IMR-90 (cell line): ENCODE data around the gene SLC2A13. TPM values are rescaled to one million over a fixed set of nuclear protein-coding genes. Genes with fewer than 3 reads are reported as not detected.

Experiments used
- ATAC-seq: fragments of 200-7000 bp; cut with Tn5 transposase; 2 replicates; pipeline ENCODE4 v1.9.1; 2020; ENCODE audit warnings: low read depth, mild to moderate bottlenecking, moderate library complexity
- BruUV-seq: library from RNA; stranded (reverse); fragments of 400-500 nt; replicated peaks from 2 replicates; lab custom pipeline; 2021; lab: Mats Ljungman, UMichigan
- CTCF ChIA-PET: fragments of 300-600 bp; formaldehyde crosslinking; extraction: SDS; loops from one replicate; lab custom pipeline; 2021; ENCODE audit warnings: antibody characterized with exemption; lab: Yijun Ruan, JAX
- POLR2A ChIA-PET: fragments of 300-600 bp; sonication (Branson Sonifier 250); formaldehyde crosslinking; loops from one replicate; lab custom pipeline; 2022; ENCODE audit warnings: antibody characterized with exemption; ENCODE audit not compliant: unreplicated experiment; lab: Charles Lee
- DNase-seq: peaks from one replicate; pipeline ENCODE4 v3.0.0; 2013
- H2AFZ ChIP-seq: replicated peaks from 2 replicates; pipeline ENCODE3; 2013; ENCODE audit warnings: low read length, mild to moderate bottlenecking; ENCODE audit not compliant: poor library complexity
- H2AK5ac ChIP-seq: 2 replicates; pipeline ENCODE4 v1.6.1; 2013; ENCODE audit warnings: low read depth, low read length, inconsistent platforms
- H2AK9ac ChIP-seq: replicated peaks from 2 replicates; pipeline ENCODE3; 2013; ENCODE audit warnings: mild to moderate bottlenecking, low read depth, low read length, moderate library complexity; ENCODE audit not compliant: poor library complexity
- H2BK120ac ChIP-seq: 2 replicates; pipeline ENCODE4 v1.6.1; 2013; ENCODE audit warnings: low read depth, low read length, inconsistent platforms
- H2BK15ac ChIP-seq: 3 replicates; pipeline ENCODE4 v1.6.1; 2013; ENCODE audit warnings: low read depth, low read length, inconsistent platforms
- H2BK20ac ChIP-seq: 2 replicates; pipeline ENCODE4 v1.6.1; 2013; ENCODE audit warnings: low read depth, mild to moderate bottlenecking, inconsistent platforms, low read length, moderate library complexity
- H2BK5ac ChIP-seq: 2 replicates; pipeline ENCODE4 v1.6.1; 2013; ENCODE audit warnings: mild to moderate bottlenecking, low read depth, low read length, inconsistent platforms; ENCODE audit not compliant: poor library complexity, severe bottlenecking
- H3K14ac ChIP-seq: replicated peaks from 2 replicates; pipeline ENCODE4 v1.6.1; 2013; ENCODE audit warnings: low read depth, low read length, inconsistent platforms
- H3K18ac ChIP-seq: 2 replicates; pipeline ENCODE4 v1.6.1; 2013; ENCODE audit warnings: low read depth, low read length, control low read depth
- H3K23ac ChIP-seq: 2 replicates; pipeline ENCODE4 v1.6.1; 2013; ENCODE audit warnings: low read depth, low read length, inconsistent platforms
- H3K27ac ChIP-seq: 2 replicates; pipeline ENCODE4 v1.5.1; 2013; ENCODE audit warnings: mild to moderate bottlenecking, control low read depth, low read length; ENCODE audit not compliant: insufficient read depth
- H3K27me3 ChIP-seq: 2 replicates; pipeline ENCODE4 v1.6.1; 2013; ENCODE audit warnings: low read length; ENCODE audit not compliant: control insufficient read depth, insufficient read depth
- H3K36me3 ChIP-seq: 2 replicates; pipeline ENCODE4 v1.6.1; 2013; ENCODE audit warnings: low read length, mixed read lengths; ENCODE audit not compliant: control insufficient read depth, insufficient read depth
- H3K4ac ChIP-seq: 2 replicates; pipeline ENCODE4 v1.6.1; 2013; ENCODE audit warnings: low read depth, low read length, inconsistent platforms
- H3K4me1 ChIP-seq: 2 replicates; pipeline ENCODE4 v1.6.1; 2013; ENCODE audit warnings: low read length, mixed read lengths; ENCODE audit not compliant: control insufficient read depth, insufficient read depth
- H3K4me2 ChIP-seq: 2 replicates; pipeline ENCODE4 v1.6.1; 2013; ENCODE audit warnings: low read depth, mild to moderate bottlenecking, control low read depth, low read length, moderate library complexity
- H3K4me3 ChIP-seq: 2 replicates; pipeline ENCODE4 v1.5.1; 2013; ENCODE audit warnings: low read depth, mild to moderate bottlenecking, control low read depth, low read length, moderate library complexity; ENCODE audit not compliant: insufficient read depth
- H3K56ac ChIP-seq: 2 replicates; pipeline ENCODE4 v1.6.1; 2013; ENCODE audit warnings: low read length, inconsistent platforms; ENCODE audit not compliant: insufficient read depth; ENCODE audit errors: extremely low read depth
- H3K79me1 ChIP-seq, 2 experiments: 2 replicates each; pipeline ENCODE4 v1.6.1; 2013; ENCODE audit warnings: low read length in 2 of 2, inconsistent platforms in 1 of 2, low read depth in 1 of 2
- H3K9ac ChIP-seq: 2 replicates; pipeline ENCODE4 v1.6.1; 2013; ENCODE audit warnings: low read depth, low read length, control low read depth
- H3K9me1 ChIP-seq: 2 replicates; pipeline ENCODE4 v1.6.1; 2013; ENCODE audit warnings: low read length, inconsistent platforms; ENCODE audit not compliant: insufficient read depth
- H3K9me3 ChIP-seq: 2 replicates; pipeline ENCODE4 v1.6.1; 2013; ENCODE audit warnings: low read length; ENCODE audit not compliant: control insufficient read depth, insufficient read depth
- H4K20me1 ChIP-seq: 2 replicates; pipeline ENCODE4 v1.6.1; 2013; ENCODE audit warnings: low read length, inconsistent platforms; ENCODE audit not compliant: insufficient read depth
- H4K5ac ChIP-seq: 2 replicates; pipeline ENCODE4 v1.6.1; 2013; ENCODE audit warnings: mild to moderate bottlenecking, low read depth, low read length, control low read depth
- H4K8ac ChIP-seq, 2 experiments: 2 replicates each; pipeline ENCODE4 v1.6.1; 2013; ENCODE audit warnings: low read depth in 2 of 2, low read length in 2 of 2, control low read depth in 1 of 2, inconsistent platforms in 1 of 2
- H4K91ac ChIP-seq: 2 replicates; pipeline ENCODE4 v1.6.1; 2013; ENCODE audit warnings: low read depth, low read length, inconsistent platforms; ENCODE audit not compliant: insufficient read depth
- BHLHE40 ChIP-seq: fragments of 150-350 bp; IDR thresholded peaks from 2 replicates; pipeline ENCODE4 v1.6.1; 2016; ENCODE audit warnings: mild to moderate bottlenecking, low read depth, low read length
- CEBPB ChIP-seq: IDR thresholded peaks from 2 replicates; pipeline ENCODE4 v1.6.1; 2012; ENCODE audit warnings: low read depth, low read length, improper control_type of control experiment
- CHD1 ChIP-seq: IDR thresholded peaks from 2 replicates; pipeline ENCODE4 v1.6.1; 2012; ENCODE audit warnings: low read depth, low read length, improper control_type of control experiment
- FOS ChIP-seq: fragments of 150-350 bp; IDR thresholded peaks from 2 replicates; pipeline ENCODE4 v1.6.1; 2016; ENCODE audit warnings: low read depth, low read length
- MAFK ChIP-seq: IDR thresholded peaks from 2 replicates; pipeline ENCODE4 v1.6.1; 2012; ENCODE audit warnings: low read depth, low read length, improper control_type of control experiment
- MAZ ChIP-seq: IDR thresholded peaks from 2 replicates; pipeline ENCODE4 v1.6.1; 2012; ENCODE audit warnings: low read depth, mild to moderate bottlenecking, low read length, improper control_type of control experiment, moderate library complexity, borderline replicate concordance
- MXI1 ChIP-seq: IDR thresholded peaks from 2 replicates; pipeline ENCODE4 v1.6.1; 2012; ENCODE audit warnings: low read depth, mild to moderate bottlenecking, low read length, moderate library complexity, borderline replicate concordance
- NFE2L2 ChIP-seq: fragments of 150-350 bp; IDR thresholded peaks from 2 replicates; pipeline ENCODE4 v1.6.1; 2016; ENCODE audit warnings: low read depth, mild to moderate bottlenecking, low read length
- POLR2A ChIP-seq: IDR thresholded peaks from 2 replicates; pipeline ENCODE4 v1.6.1; 2012; ENCODE audit warnings: mild to moderate bottlenecking, low read depth, low read length
- RAD21 ChIP-seq: IDR thresholded peaks from 2 replicates; pipeline ENCODE4 v1.6.1; 2012; ENCODE audit warnings: low read length, improper control_type of control experiment
- RCOR1 ChIP-seq: IDR thresholded peaks from 2 replicates; pipeline ENCODE4 v1.6.1; 2012; ENCODE audit warnings: mild to moderate bottlenecking, low read length, improper control_type of control experiment; ENCODE audit not compliant: insufficient replicate concordance
- RFX5 ChIP-seq: IDR thresholded peaks from 2 replicates; pipeline ENCODE4 v1.8.0; 2012; ENCODE audit warnings: low read depth, mild to moderate bottlenecking, low read length, moderate library complexity
- SMC3 ChIP-seq: fragments of 150-350 bp; IDR thresholded peaks from 2 replicates; pipeline ENCODE4 v1.6.1; 2016; ENCODE audit warnings: low read depth, mild to moderate bottlenecking, antibody characterized with exemption, low read length, moderate library complexity
- WGBS, 2 experiments: methylation state at CpG; one replicate each; pipeline versions ENCODE4 v1.1.5 to v1.1.7; 2013; ENCODE audit warnings: missing lambda C conversion rate in 2 of 2; ENCODE audit not compliant: insufficient read length in 1 of 2; ENCODE audit errors: extremely low coverage in 2 of 2; 5-methylcytosine and 5-hydroxymethylcytosine counted together
- dilution Hi-C: fragments of 300-500 bp; cut with HindIII; formaldehyde crosslinking; loops from one replicate; pipeline ENCODE4 v1.14.3; 2018; ENCODE audit warnings: low sequenced_read_pairs; ENCODE audit not compliant: unreplicated experiment
- in situ Hi-C: fragments of 300-500 bp; cut with MboI; formaldehyde crosslinking; loops from 3 replicates; pipeline ENCODE4 v1.14.3; 2019; ENCODE audit warnings: low sequenced_read_pairs, inconsistent platforms, mixed read lengths
- intact Hi-C: fragments of 100-400 bp; cut with micrococcal nuclease; formaldehyde crosslinking; loops from 2 replicates; pipeline ENCODE4 v1.10.0; 2022
- polyA plus RNA-seq, 3 experiments: library from polyadenylated mRNA; depleted of rRNA; stranded (reverse); fragments of >200 nt; gene quantifications; 2 replicates each; pipeline ENCODE4 v1.2.3, GENCODE V29; 2012; ENCODE audit warnings: low replicate concordance in 1 of 3
- total RNA-seq: library from RNA; depleted of rRNA; stranded (reverse); fragments of >200 nt; gene quantifications from 2 replicates; pipeline ENCODE4 v1.2.3, GENCODE V29; 2012
- TF ChIP-seq, protein P1 (sequence below): fragments of 150-350 bp; IDR thresholded peaks from 2 replicates; pipeline ENCODE4 v1.6.1; 2016; ENCODE audit warnings: low read depth, mild to moderate bottlenecking, low read length, moderate library complexity, borderline replicate concordance
- TF ChIP-seq, protein P2 (sequence below): fragments of 150-350 bp; IDR thresholded peaks from 2 replicates; pipeline ENCODE4 v1.6.1; 2017; ENCODE audit warnings: mild to moderate bottlenecking, antibody characterized with exemption, low read length, low read depth
- TF ChIP-seq, protein P3 (sequence below): conservative IDR thresholded peaks from 2 replicates; pipeline ENCODE4 v1.5.1; 2012; ENCODE audit warnings: mild to moderate bottlenecking, low read depth, low read length, improper control_type of control experiment

SLC2A13 gene
- total and polyA plus RNA-seq, 2 of the 4 experiments (the other 2 are of a cell fraction), result 1.5 to 3.9 TPM

GRCh38 chr12:39779768-39780340, 326.0 kb downstream of the SLC2A13 start:
- in situ Hi-C loops, result no loop called here
- Histone ChIP-seq H3K9ac (no peak overlapping the region), H2AK9ac (no peak overlapping the region), H3K4me1 (no peaks in the 10 kb centered on the region), H3K4ac (no peak overlapping the region), H2BK20ac (no peak overlapping the region), H2BK120ac (no peak overlapping the region), H3K9me1 (no peaks in the 10 kb centered on the region), H2BK15ac (no peak overlapping the region), H3K9me3 (no peaks in the 10 kb centered on the region), H2AK5ac (no peak overlapping the region), H4K5ac (no peak overlapping the region), H2BK5ac (no peak overlapping the region), H3K56ac (no peak overlapping the region), H3K36me3 (no peaks in the 10 kb centered on the region), H4K91ac (no peak overlapping the region), H4K8ac (no peak overlapping the region), H3K4me2 (no peak overlapping the region), H3K79me1 (no peaks in the 10 kb centered on the region), H2AFZ (no peak overlapping the region), H3K18ac (no peak overlapping the region), H3K4me3 (no peak overlapping the region), H3K27ac (no peak overlapping the region), H3K14ac (no peak overlapping the region), H3K27me3 (no peaks in the 10 kb centered on the region), H3K23ac (no peak overlapping the region), H4K20me1 (no peaks in the 10 kb centered on the region)
- ATAC-seq (no peak), DNase-seq (no peak)
- intact Hi-C loops, result no loop called here
- dilution Hi-C loops, result no loop called here
- no TSS peak for BruUV-seq
- CTCF ChIA-PET, result no interaction called here
- POLR2A ChIA-PET, result no interaction called here
- WGBS, 2 experiments, result no CpG with 5 or more reads among the region's 5 CpGs
- TF ChIP-seq MAZ (no peak), CHD1 (no peak), MXI1 (no peak), FOS (no peak), RAD21 (no peak), BHLHE40 (no peak), MAFK (no peak), NFE2L2 (no peak), SMC3 (no peak), POLR2A (no peak), CEBPB (no peak), RCOR1 (no peak), RFX5 (no peak)
- TF ChIP-seq, protein P1, sequence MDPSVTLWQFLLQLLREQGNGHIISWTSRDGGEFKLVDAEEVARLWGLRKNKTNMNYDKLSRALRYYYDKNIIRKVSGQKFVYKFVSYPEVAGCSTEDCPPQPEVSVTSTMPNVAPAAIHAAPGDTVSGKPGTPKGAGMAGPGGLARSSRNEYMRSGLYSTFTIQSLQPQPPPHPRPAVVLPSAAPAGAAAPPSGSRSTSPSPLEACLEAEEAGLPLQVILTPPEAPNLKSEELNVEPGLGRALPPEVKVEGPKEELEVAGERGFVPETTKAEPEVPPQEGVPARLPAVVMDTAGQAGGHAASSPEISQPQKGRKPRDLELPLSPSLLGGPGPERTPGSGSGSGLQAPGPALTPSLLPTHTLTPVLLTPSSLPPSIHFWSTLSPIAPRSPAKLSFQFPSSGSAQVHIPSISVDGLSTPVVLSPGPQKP, result no peak
- TF ChIP-seq, protein P2, sequence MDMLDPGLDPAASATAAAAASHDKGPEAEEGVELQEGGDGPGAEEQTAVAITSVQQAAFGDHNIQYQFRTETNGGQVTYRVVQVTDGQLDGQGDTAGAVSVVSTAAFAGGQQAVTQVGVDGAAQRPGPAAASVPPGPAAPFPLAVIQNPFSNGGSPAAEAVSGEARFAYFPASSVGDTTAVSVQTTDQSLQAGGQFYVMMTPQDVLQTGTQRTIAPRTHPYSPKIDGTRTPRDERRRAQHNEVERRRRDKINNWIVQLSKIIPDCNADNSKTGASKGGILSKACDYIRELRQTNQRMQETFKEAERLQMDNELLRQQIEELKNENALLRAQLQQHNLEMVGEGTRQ, result no peak
- TF ChIP-seq, protein P3, sequence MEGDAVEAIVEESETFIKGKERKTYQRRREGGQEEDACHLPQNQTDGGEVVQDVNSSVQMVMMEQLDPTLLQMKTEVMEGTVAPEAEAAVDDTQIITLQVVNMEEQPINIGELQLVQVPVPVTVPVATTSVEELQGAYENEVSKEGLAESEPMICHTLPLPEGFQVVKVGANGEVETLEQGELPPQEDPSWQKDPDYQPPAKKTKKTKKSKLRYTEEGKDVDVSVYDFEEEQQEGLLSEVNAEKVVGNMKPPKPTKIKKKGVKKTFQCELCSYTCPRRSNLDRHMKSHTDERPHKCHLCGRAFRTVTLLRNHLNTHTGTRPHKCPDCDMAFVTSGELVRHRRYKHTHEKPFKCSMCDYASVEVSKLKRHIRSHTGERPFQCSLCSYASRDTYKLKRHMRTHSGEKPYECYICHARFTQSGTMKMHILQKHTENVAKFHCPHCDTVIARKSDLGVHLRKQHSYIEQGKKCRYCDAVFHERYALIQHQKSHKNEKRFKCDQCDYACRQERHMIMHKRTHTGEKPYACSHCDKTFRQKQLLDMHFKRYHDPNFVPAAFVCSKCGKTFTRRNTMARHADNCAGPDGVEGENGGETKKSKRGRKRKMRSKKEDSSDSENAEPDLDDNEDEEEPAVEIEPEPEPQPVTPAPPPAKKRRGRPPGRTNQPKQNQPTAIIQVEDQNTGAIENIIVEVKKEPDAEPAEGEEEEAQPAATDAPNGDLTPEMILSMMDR, result no peak
